H1 (cell line): ENCODE results near the gene TMEM223. TPM values are rescaled to one million over a fixed set of nuclear protein-coding genes. Genes with fewer than 3 reads are reported as not detected.

Experiments
- CTCF ChIA-PET: fragments of 300-600 bp; sonication (Branson Sonifier 250); formaldehyde crosslinking; loops from one replicate; lab custom pipeline; 2021; ENCODE audit not compliant: partially characterized antibody; lab: Charles Lee
- POLR2A ChIA-PET: fragments of 300-600 bp; sonication (Branson Sonifier 250); formaldehyde crosslinking; loops from one replicate; lab custom pipeline; 2021; ENCODE audit warnings: inconsistent platforms; ENCODE audit not compliant: partially characterized antibody; lab: Charles Lee
- DNase-seq, 2 experiments: peaks; one replicate each; pipeline versions ENCODE4 v3.0.0 to v3.0.0-alpha.2; 2010 to 2022; ENCODE audit warnings: low spot score in 2 of 2, low read depth in 1 of 2, mixed read lengths in 1 of 2
- FAIRE-seq: peaks from 2 replicates; lab custom pipeline; 2011; peaks lifted over from hg19 to GRCh38; lab: Jason Lieb, UNC
- H2AFZ ChIP-seq: 2 replicates; pipeline ENCODE4 v1.8.1; 2012; ENCODE audit warnings: low read length, inconsistent platforms
- H2AK5ac ChIP-seq: 2 replicates; pipeline ENCODE4 v1.6.1; 2013; ENCODE audit warnings: low read depth, low read length
- H2BK120ac ChIP-seq: replicated peaks from 2 replicates; pipeline ENCODE3; 2013; ENCODE audit warnings: low read depth, low read length, inconsistent platforms
- H2BK12ac ChIP-seq: 2 replicates; pipeline ENCODE4 v1.6.1; 2013; ENCODE audit warnings: low read depth, low read length
- H2BK15ac ChIP-seq: 2 replicates; pipeline ENCODE4 v1.6.1; 2013; ENCODE audit warnings: low read length
- H2BK20ac ChIP-seq: 2 replicates; pipeline ENCODE4 v1.6.1; 2013; ENCODE audit warnings: low read length
- H2BK5ac ChIP-seq: 2 replicates; pipeline ENCODE4 v1.6.1; 2013; ENCODE audit warnings: low read depth, low read length
- H3K14ac ChIP-seq: 2 replicates; pipeline ENCODE4 v1.6.1; 2013; ENCODE audit warnings: inconsistent platforms; ENCODE audit not compliant: insufficient read length
- H3K18ac ChIP-seq: 2 replicates; pipeline ENCODE4 v1.6.1; 2013; ENCODE audit warnings: low read length; ENCODE audit errors: extremely low read depth
- H3K23ac ChIP-seq: 2 replicates; pipeline ENCODE4 v1.6.1; 2013; ENCODE audit warnings: inconsistent platforms; ENCODE audit not compliant: insufficient read length
- H3K23me2 ChIP-seq: 2 replicates; pipeline ENCODE4 v1.6.1; 2013; ENCODE audit warnings: low read depth, low read length
- H3K27ac ChIP-seq: 2 replicates; pipeline ENCODE4 v1.6.1; 2011; ENCODE audit warnings: low read depth, low read length, inconsistent platforms
- H3K27me3 ChIP-seq, 4 experiments: replicated peaks in 1 of 4; 1 replicate in 1 of 4; 2 replicates in 3 of 4; pipeline versions ENCODE4 v1.6.1 to v1.8.1; 2011 to 2013; ENCODE audit warnings: low read length in 3 of 4, mild to moderate bottlenecking in 3 of 4, inconsistent platforms in 2 of 4, mixed read lengths in 2 of 4, moderate library complexity in 1 of 4; ENCODE audit not compliant: control insufficient read depth in 3 of 4, insufficient read depth in 3 of 4; ENCODE audit errors: extremely low read depth in 1 of 4
- H3K36me3 ChIP-seq, 4 experiments: 2 replicates each; pipeline versions ENCODE4 v1.6.1 to v1.8.1; 2011 to 2013; ENCODE audit warnings: mild to moderate bottlenecking in 4 of 4, low read length in 3 of 4, moderate library complexity in 2 of 4, control low read depth in 1 of 4, inconsistent platforms in 1 of 4; ENCODE audit not compliant: insufficient read depth in 4 of 4, control insufficient read depth in 2 of 4
- H3K4ac ChIP-seq: replicated peaks from 2 replicates; pipeline ENCODE3; 2013; ENCODE audit warnings: low read length, low read depth, mixed read lengths, inconsistent platforms; ENCODE audit not compliant: insufficient read length
- H3K4me1 ChIP-seq, 4 experiments: replicated peaks in 1 of 4; 1 replicate in 1 of 4; 2 replicates in 3 of 4; pipeline versions ENCODE4 v1.6.1 to v1.8.1; 2011 to 2013; ENCODE audit warnings: low read length in 3 of 4, inconsistent platforms in 2 of 4, mixed read lengths in 1 of 4; ENCODE audit not compliant: insufficient read depth in 4 of 4, control insufficient read depth in 3 of 4
- H3K4me2 ChIP-seq, 2 experiments: 2 replicates each; pipeline versions ENCODE4 v1.6.1 to v1.8.1; 2011 to 2013; ENCODE audit warnings: low read depth in 2 of 2, low read length in 2 of 2, control low read depth in 1 of 2, inconsistent platforms in 1 of 2, mild to moderate bottlenecking in 1 of 2; ENCODE audit not compliant: insufficient read depth in 1 of 2
- H3K4me3 ChIP-seq, 4 experiments: fragments of 200-600, 300-600 bp in 1 of 4; sonication (generic), shearing (Covaris generic), sonication (Bioruptor Twin) in 1 of 4; 2 replicates each; pipeline versions ENCODE4 v1.5.1 to v1.8.1; 2011 to 2016; ENCODE audit warnings: low read length in 4 of 4, low read depth in 3 of 4, control low read depth in 2 of 4, inconsistent platforms in 2 of 4, mild to moderate bottlenecking in 2 of 4, mixed read lengths in 1 of 4, moderate library complexity in 1 of 4; ENCODE audit not compliant: insufficient read depth in 2 of 4; ENCODE audit errors: extremely low read depth in 1 of 4
- H3K56ac ChIP-seq: replicated peaks from 2 replicates; pipeline ENCODE3; 2013; ENCODE audit warnings: low read depth, mild to moderate bottlenecking, mixed read lengths, low read length, inconsistent platforms; ENCODE audit not compliant: insufficient read length
- H3K79me1 ChIP-seq: 2 replicates; pipeline ENCODE4 v1.6.1; 2013; ENCODE audit warnings: low read depth, low read length, control low read depth
- H3K79me2 ChIP-seq, 2 experiments: 2 replicates each; pipeline versions ENCODE4 v1.6.1 to v1.8.1; 2012 to 2013; ENCODE audit warnings: low read length in 2 of 2, mild to moderate bottlenecking in 2 of 2, inconsistent platforms in 1 of 2; ENCODE audit not compliant: insufficient read depth in 2 of 2, control insufficient read depth in 1 of 2
- H3K9ac ChIP-seq, 4 experiments: replicated peaks in 1 of 4; 1 replicate in 1 of 4; 2 replicates in 3 of 4; pipeline versions ENCODE4 v1.6.1 to v1.8.1; 2011 to 2013; ENCODE audit warnings: low read depth in 3 of 4, low read length in 3 of 4, control low read depth in 2 of 4, mild to moderate bottlenecking in 2 of 4, moderate library complexity in 2 of 4, inconsistent platforms in 1 of 4; ENCODE audit errors: extremely low read depth in 1 of 4
- H3K9me3 ChIP-seq, 2 experiments: 2 replicates each; pipeline versions ENCODE4 v1.6.1 to v1.8.1; 2012 to 2013; ENCODE audit warnings: mild to moderate bottlenecking in 2 of 2, moderate library complexity in 2 of 2, control low read depth in 1 of 2, inconsistent platforms in 1 of 2, low read depth in 1 of 2, low read length in 1 of 2, mixed read lengths in 1 of 2; ENCODE audit not compliant: insufficient read depth in 2 of 2
- H4K20me1 ChIP-seq, 2 experiments: replicated peaks in 1 of 2; 2 replicates each; pipeline versions ENCODE3 to v1.8.1; 2011 to 2013; ENCODE audit warnings: inconsistent platforms in 2 of 2, low read length in 2 of 2, mild to moderate bottlenecking in 1 of 2; ENCODE audit not compliant: insufficient read depth in 2 of 2, control insufficient read depth in 1 of 2
- H4K5ac ChIP-seq: 2 replicates; pipeline ENCODE4 v1.6.1; 2013; ENCODE audit warnings: low read length, low read depth, mixed read lengths, inconsistent platforms; ENCODE audit not compliant: insufficient read length
- H4K8ac ChIP-seq: 2 replicates; pipeline ENCODE4 v1.8.0; 2013; ENCODE audit warnings: mild to moderate bottlenecking, moderate library complexity, low read length, inconsistent platforms; ENCODE audit not compliant: insufficient read depth; ENCODE audit errors: extremely low read depth
- H4K91ac ChIP-seq: replicated peaks from 2 replicates; pipeline ENCODE3; 2013; ENCODE audit warnings: low read length, mixed read lengths, inconsistent platforms; ENCODE audit not compliant: insufficient read length
- BCL11A ChIP-seq, 2 experiments: IDR thresholded peaks; one replicate each; pipeline ENCODE4 v1.6.1; 2011; ENCODE audit warnings: low read depth in 2 of 2, low read length in 2 of 2, mild to moderate bottlenecking in 2 of 2
- EGR1 ChIP-seq: IDR thresholded peaks from 2 replicates; pipeline ENCODE4 v1.6.1; 2011; ENCODE audit warnings: low read depth, low read length, borderline replicate concordance
- SRF ChIP-seq: IDR thresholded peaks from 2 replicates; pipeline ENCODE4 v1.6.1; 2011; ENCODE audit warnings: mild to moderate bottlenecking, low read depth, low read length, moderate library complexity
- TAF7 ChIP-seq: optimal IDR thresholded peaks from 2 replicates; pipeline ENCODE3; 2011; ENCODE audit warnings: low read depth, mild to moderate bottlenecking, inconsistent platforms, low read length, moderate library complexity, borderline replicate concordance
- WGBS, 2 experiments: shearing (Covaris generic) in 1 of 2; methylation state at CpG; one replicate each; pipeline versions ENCODE4 v1.1.6 to v1.1.7; 2013 to 2015; ENCODE audit warnings: low lambda C conversion rate in 2 of 2, mixed read lengths in 2 of 2, inconsistent platforms in 1 of 2, low coverage in 1 of 2, missing lambda C conversion rate in 1 of 2; ENCODE audit not compliant: insufficient replicate concordance in 2 of 2, insufficient coverage in 1 of 2, insufficient read length in 1 of 2; ENCODE audit errors: extremely low coverage in 1 of 2, missing lambda C conversion rate in 1 of 2; 5-methylcytosine and 5-hydroxymethylcytosine counted together
- polyA plus RNA-seq, 7 experiments: library from polyadenylated mRNA; depleted of rRNA in 3 of 7; stranded (reverse) in 5 of 7; unstranded in 2 of 7; fragments of >200 nt in 5 of 7; fragments of 200-250 nt in 2 of 7; gene quantifications; 1 replicate in 5 of 7; 2 replicates in 1 of 7; 4 replicates in 1 of 7; pipeline versions ENCODE4 v1.2.1 to v1.2.3, GENCODE V29; 2011 to 2013; ENCODE audit warnings: missing spikeins in 2 of 7, mixed read lengths in 2 of 7
- total RNA-seq: library from RNA; stranded (reverse); fragmentation: NEBNext Ultra II Directional; extraction: Animal tissue kit (Norgen Biotek cat#: 25700); gene quantifications from 2 replicates; pipeline ENCODE4 v1.2.1, GENCODE V29; 2021

TMEM223 gene
- total and polyA plus RNA-seq, 2 of the 8 experiments (the other 6 are each of a cell fraction or from before 2014, with no cell fraction given), result 22.9 to 64.1 TPM

DNA sequence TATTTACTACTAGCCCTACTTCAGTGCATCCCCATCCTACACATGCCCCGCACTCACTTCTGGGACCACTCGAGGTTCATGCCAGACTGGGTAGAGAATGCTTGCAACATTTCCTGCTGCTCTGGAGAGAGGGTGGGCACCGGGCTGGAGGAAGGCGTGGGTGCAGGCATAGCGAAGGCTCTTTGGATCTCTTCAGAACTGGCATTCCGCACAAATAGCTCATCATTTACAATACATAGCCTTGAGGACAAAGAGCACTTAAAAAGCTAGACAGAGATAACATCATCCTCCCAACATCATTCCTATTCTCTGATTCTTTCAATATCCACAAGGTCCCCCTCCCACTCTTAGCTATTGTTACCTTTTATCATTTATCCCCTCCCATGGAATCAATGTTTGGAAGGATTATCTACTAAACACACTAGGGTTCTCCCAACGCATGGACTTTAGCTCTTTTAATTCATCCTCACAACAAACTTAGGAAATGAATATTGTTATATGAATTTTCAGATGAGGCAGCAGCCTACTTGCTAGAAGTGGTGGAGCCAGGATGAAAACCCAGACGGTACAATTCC, 2.5 kb upstream of the TMEM223 start:
- ChIA-PET CTCF (interaction anchor here (0.6 to 3.9 kb wide), 5 partner anchors 7 to 64 kb away, joined by 3 to 19 read pairs (median 4); partner anchors contain the start of gene TMEM179B), POLR2A (interaction anchor here (0.6 to 15.9 kb wide), 19 partner anchors 9 to 218 kb away, joined by 3 to 251 read pairs (median 4); partner anchors contain the start of genes HNRNPUL2, LBHD1, NXF1 and STX5)
- H2BK120ac ChIP-seq, result no peak overlapping the region
- H3K23me2 ChIP-seq, result no peaks in the 10 kb centered on the region
- H3K23ac ChIP-seq, result no peak overlapping the region
- no peaks in the 10 kb centered on the region for H3K9me3 ChIP-seq
- H2BK15ac ChIP-seq, result no peak overlapping the region
- no peak overlapping the region for H3K9ac ChIP-seq
- no peak overlapping the region for H4K5ac ChIP-seq
- H2AFZ ChIP-seq, result no peak overlapping the region
- DNase-seq (no peak), FAIRE-seq (no peak)
- no peak overlapping the region for H4K91ac ChIP-seq
- H3K4ac ChIP-seq, result no peak overlapping the region
- H4K8ac ChIP-seq, result no peak overlapping the region
- H3K56ac ChIP-seq, result no peak overlapping the region
- H3K4me3 ChIP-seq, result no peak overlapping the region
- no peak overlapping the region for H2AK5ac ChIP-seq
- peaks cover 19 to 53% (median 39%) of the 10 kb centered on the region in 4 experiments for H3K36me3 ChIP-seq
- TF ChIP-seq EGR1, result no peak
- no peak for TF ChIP-seq SRF
- no peak for TF ChIP-seq TAF7
- no peak for TF ChIP-seq BCL11A (IDR thresholded peaks at IDR 0.05; ENCODE audit: low read depth in 2 of 2, low read length in 2 of 2)
- H2BK12ac ChIP-seq, result no peak overlapping the region
- H3K79me1 ChIP-seq, result peaks cover 4% of the 10 kb centered on the region; the same call in 1 of the 2 replicates
- peaks cover 0 to 2% of the 10 kb centered on the region in 2 experiments for H4K20me1 ChIP-seq
- no peak overlapping the region for H3K4me2 ChIP-seq
- H3K27ac ChIP-seq, result no peak overlapping the region
- peaks cover 0 to 7% (median 3%) of the 10 kb centered on the region in 4 experiments; a peak in 3 of 7 replicates for H3K4me1 ChIP-seq
- H2BK5ac ChIP-seq, result no peak overlapping the region
- no peak overlapping the region for H2BK20ac ChIP-seq
- 94% methylated on average over 8 of the region's 8 CpGs; no CpG with 5 or more reads in 1 of the 2 experiments for WGBS, 2 experiments
- no peak overlapping the region for H3K14ac ChIP-seq
- H3K79me2 ChIP-seq, result peaks cover 0 to 24% of the 10 kb centered on the region in 2 experiments; a peak in 2 of 4 replicates
- H3K27me3 ChIP-seq, result no peaks in the 10 kb centered on the region
- no peak overlapping the region for H3K18ac ChIP-seq
